Heart right ventricle (tissue), 16 donors: ENCODE results near the gene TDRKH. TPM values are rescaled to one million over a fixed set of nuclear protein-coding genes. Genes with fewer than 3 reads are reported as not detected.
"Not testable (repeated sequence)": the region's sequence is repeated elsewhere in the genome, so short reads cannot be mapped to it uniquely, and the experiment has no call there.

ENCODE experiments used
- ATAC-seq, 8 donors: fragments of 200-7000 bp; cut with Tn5 transposase; one replicate each; pipeline ENCODE4 v1.9.1; 2020; ENCODE audit warnings: mild to moderate bottlenecking in 8 of 8, moderate library complexity in 8 of 8, moderate number of reproducible peaks in 1 of 8
- DNase-seq, 2 donors: peaks; one replicate each; pipeline ENCODE4 v3.0.0-alpha.2; 2020
- H3K27ac ChIP-seq, 10 donors: fragments of 200-600 bp; sonication (generic) in 2 of 10; one replicate each; pipeline versions ENCODE4 v1.5.0 to v1.8.0; 2020 to 2022; ENCODE audit warnings: mild to moderate bottlenecking in 3 of 10
- H3K27me3 ChIP-seq, 7 donors: fragments of 200-600 bp; one replicate each; pipeline ENCODE4 v1.8.0; 2021 to 2022; ENCODE audit warnings: mild to moderate bottlenecking in 2 of 7
- H3K36me3 ChIP-seq, 9 donors: fragments of 200-600 bp; sonication (generic) in 1 of 9; one replicate each; pipeline versions ENCODE4 v1.5.0 to v1.8.0; 2020 to 2022; ENCODE audit warnings: mild to moderate bottlenecking in 2 of 9
- H3K4me1 ChIP-seq, 9 donors: fragments of 200-600 bp; sonication (generic) in 1 of 9; one replicate each; pipeline versions ENCODE4 v1.5.0 to v1.8.0; 2020 to 2022; ENCODE audit warnings: mild to moderate bottlenecking in 4 of 9
- H3K4me3 ChIP-seq, 10 donors: fragments of 200-600 bp; sonication (generic) in 2 of 10; one replicate each; pipeline versions ENCODE4 v1.5.0 to v1.8.0; 2020 to 2022; ENCODE audit warnings: mild to moderate bottlenecking in 7 of 10, moderate library complexity in 2 of 10
- H3K9me3 ChIP-seq, 11 donors: fragments of 200-600 bp in 10 of 11; sonication (generic) in 2 of 11; one replicate each; pipeline versions ENCODE4 v1.5.0 to v1.8.0; 2013 to 2022; ENCODE audit warnings: mild to moderate bottlenecking in 2 of 11, control low read depth in 1 of 11, moderate library complexity in 1 of 11
- WGBS, 2 donors: extraction: QIAGEN DNeasy Blood & Tissue Kit; methylation state at CpG; one replicate each; pipeline ENCODE4 v1.1.7; 2013; ENCODE audit warnings: inconsistent platforms in 1 of 2; 5-methylcytosine and 5-hydroxymethylcytosine counted together
- intact Hi-C, 10 donors: fragments of 100-400 bp; cut with DNase I; formaldehyde crosslinking; loops; one replicate each; pipeline versions ENCODE4 v1.11.1 to v1.14.2; 2022
- polyA plus RNA-seq, 2 donors: library from polyadenylated mRNA; stranded (reverse); fragments of 200-250 nt; gene quantifications; one replicate each; pipeline ENCODE4 v1.2.3, GENCODE V29; 2013
- total RNA-seq, 10 donors: library from RNA; stranded (reverse); fragmentation: NEBNext Ultra II Directional in 3 of 10; extraction: Animal tissue kit (Norgen Biotek cat#: 25700) in 3 of 10; gene quantifications; one replicate each; pipeline versions ENCODE4 v1.2.1 to v1.2.4, GENCODE V29; 2021 to 2023
- TF ChIP-seq, protein P1 (sequence below), 9 donors: fragments of 200-600 bp; sonication (generic) in 2 of 9; IDR thresholded peaks; one replicate each; pipeline versions ENCODE4 v1.5.0 to v1.8.0; 2021 to 2022; ENCODE audit warnings: antibody characterized with exemption in 9 of 9, mild to moderate bottlenecking in 5 of 9, moderate library complexity in 1 of 9
- donor health status: Arrhythmogenic right ventricular cardiomyopathy.
- donor health status: ischemic (EF 13 %, LVEDD 7.1; RV severe dilation, severe dysfunction).
- donor health status: healthy with polysubstance abuse.
- donor health status: DM: no; HTN: yes; CAD: no.
- donor health status: DM: no; HTN: no; CAD: no.
- donor health status: ischemic (EF 25% LVEDD 6.9; RV normal size, moderate dysfunction).
- donor health status: ischemic (EF 25% LVEDD 5.7; RV mildly dilated, moderate dysfunction).
- donor health status: healthy.
- donor health status: DM: yes; HTN: yes; CAD: no.
- donor health status: Ischemic cardiomyopathy.
- donor health status: ischemic (EF 35%, LVEDD 5.7; RV mildly dilated, moderate dysfunction).
- donor health status: nonischemic (EF 11% LVEDD 7.7; RV severe dilation, severe dysfunction).
- donor health status: DM: yes; HTN: yes; CAD: no.
- donor health status: PGD.
- donor health status: ischemic (EF 29% LVEDD 5.4; RV normal size, mild dysfunction).
- donor health status: nonischemic (EF 23%, LVEDD 6.1; RV moderate dilation, normal function).

Gene TDRKH
- total and polyA plus RNA-seq, 12 donors = 3.4 to 7.6 (median 5.0) TPM

DNA sequence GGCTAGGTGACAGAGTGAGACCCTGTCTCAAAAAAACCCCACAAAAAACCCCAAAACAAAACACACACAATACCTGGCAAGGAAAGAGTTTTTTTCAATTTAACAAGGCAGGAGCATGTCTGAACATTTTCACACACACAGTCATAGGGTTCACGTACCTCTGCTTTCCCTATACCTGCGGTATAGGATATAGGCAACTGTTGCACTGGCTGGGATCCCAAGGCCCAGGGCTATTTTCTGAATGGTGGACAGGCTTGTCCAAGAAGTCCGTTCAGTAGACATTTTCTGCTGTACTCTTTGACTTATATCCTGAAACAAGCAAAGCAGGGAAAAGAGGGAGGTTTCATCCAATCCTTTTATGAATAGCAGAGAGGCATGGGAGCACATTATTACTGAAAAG, 7.6 kb downstream of the TDRKH start:
- TF ChIP-seq, protein P1, sequence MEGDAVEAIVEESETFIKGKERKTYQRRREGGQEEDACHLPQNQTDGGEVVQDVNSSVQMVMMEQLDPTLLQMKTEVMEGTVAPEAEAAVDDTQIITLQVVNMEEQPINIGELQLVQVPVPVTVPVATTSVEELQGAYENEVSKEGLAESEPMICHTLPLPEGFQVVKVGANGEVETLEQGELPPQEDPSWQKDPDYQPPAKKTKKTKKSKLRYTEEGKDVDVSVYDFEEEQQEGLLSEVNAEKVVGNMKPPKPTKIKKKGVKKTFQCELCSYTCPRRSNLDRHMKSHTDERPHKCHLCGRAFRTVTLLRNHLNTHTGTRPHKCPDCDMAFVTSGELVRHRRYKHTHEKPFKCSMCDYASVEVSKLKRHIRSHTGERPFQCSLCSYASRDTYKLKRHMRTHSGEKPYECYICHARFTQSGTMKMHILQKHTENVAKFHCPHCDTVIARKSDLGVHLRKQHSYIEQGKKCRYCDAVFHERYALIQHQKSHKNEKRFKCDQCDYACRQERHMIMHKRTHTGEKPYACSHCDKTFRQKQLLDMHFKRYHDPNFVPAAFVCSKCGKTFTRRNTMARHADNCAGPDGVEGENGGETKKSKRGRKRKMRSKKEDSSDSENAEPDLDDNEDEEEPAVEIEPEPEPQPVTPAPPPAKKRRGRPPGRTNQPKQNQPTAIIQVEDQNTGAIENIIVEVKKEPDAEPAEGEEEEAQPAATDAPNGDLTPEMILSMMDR (IDR thresholded peaks at IDR 0.05) = no peak
- DNase-seq (no peak), ATAC-seq (no peak)
- peaks cover 0 to 17% (median 0%) of the 10 kb centered on the region in 9 donors for H3K4me1 ChIP-seq
- H3K27me3 ChIP-seq = no peaks in the 10 kb centered on the region
- H3K9me3 ChIP-seq = no peaks in the 10 kb centered on the region
- no peak overlapping the region for H3K4me3 ChIP-seq
- peaks cover 0 to 49% (median 0%) of the 10 kb centered on the region in 9 donors for H3K36me3 ChIP-seq
- WGBS, 2 donors = 89 to 91% methylated on average over 3 of the region's 3 CpGs
- intact Hi-C loops = no loop called here
- peak overlapping the region in 1 of 10 donors; percentile 58 for H3K27ac ChIP-seq

DNA sequence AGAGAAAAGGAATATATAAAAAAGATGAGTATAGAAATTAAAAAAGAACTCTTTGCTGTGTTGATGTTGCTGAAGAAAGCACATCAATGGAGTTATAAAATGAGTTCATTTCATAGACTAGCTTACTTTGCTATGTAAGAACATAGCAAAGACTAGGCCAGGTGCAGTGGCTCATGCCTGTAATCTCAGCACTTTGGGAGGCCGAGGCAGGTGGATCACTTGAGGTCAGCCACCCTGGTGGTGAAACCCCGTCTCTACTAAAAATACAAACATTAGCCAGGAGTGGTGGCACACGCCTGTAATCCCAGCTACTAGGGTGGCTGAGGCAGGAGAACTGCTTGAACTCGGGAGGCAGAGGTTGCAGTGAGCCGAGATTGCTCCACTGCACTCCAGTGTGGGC, 8.3 kb downstream of the TDRKH start:
- H3K36me3 ChIP-seq = peaks cover 0 to 51% (median 0%) of the 10 kb centered on the region in 9 donors
- ATAC-seq, H3K9me3 ChIP-seq, intact Hi-C loops, H3K4me3 ChIP-seq, DNase-seq, H3K27me3 ChIP-seq: not testable (repeated sequence)
- peaks cover 0 to 17% (median 0%) of the 10 kb centered on the region in 9 donors for H3K4me1 ChIP-seq
- 88 to 92% methylated on average over 5 of the region's 5 CpGs for WGBS, 2 donors
- H3K27ac ChIP-seq = peak overlapping the region in 1 of 10 donors; percentile 58

DNA sequence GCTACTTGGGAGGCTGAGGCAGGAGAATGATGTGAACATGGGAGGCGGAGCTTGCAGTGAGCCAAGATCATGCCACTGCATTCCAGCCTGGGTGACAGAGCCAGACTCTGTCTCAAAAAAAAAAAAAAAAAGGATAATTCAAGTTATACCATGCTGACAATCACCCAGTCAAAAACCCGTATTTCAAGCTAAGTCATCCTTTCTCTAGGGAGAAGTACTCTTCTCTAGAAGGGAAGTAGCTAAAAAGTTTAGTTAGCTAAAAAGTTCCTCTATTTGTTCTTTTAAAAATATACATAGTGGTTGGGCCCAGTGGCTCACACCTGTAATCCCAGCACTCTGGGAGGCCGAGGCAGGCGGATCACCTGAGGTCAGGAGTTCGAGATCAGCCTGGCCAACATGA, 9.6 kb downstream of the TDRKH start:
- 93 to 98% methylated on average over 5 of the region's 5 CpGs for WGBS, 2 donors
- H3K4me3 ChIP-seq, DNase-seq, H3K27me3 ChIP-seq, H3K9me3 ChIP-seq, intact Hi-C loops, ATAC-seq: not testable (repeated sequence)
- Histone ChIP-seq H3K27ac (peak overlapping the region in 1 of 10 donors; percentile 40), H3K36me3 (peaks cover 0 to 64% (median under 1%) of the 10 kb centered on the region in 9 donors), H3K4me1 (peaks cover 0 to 17% (median 0%) of the 10 kb centered on the region in 9 donors)

DNA sequence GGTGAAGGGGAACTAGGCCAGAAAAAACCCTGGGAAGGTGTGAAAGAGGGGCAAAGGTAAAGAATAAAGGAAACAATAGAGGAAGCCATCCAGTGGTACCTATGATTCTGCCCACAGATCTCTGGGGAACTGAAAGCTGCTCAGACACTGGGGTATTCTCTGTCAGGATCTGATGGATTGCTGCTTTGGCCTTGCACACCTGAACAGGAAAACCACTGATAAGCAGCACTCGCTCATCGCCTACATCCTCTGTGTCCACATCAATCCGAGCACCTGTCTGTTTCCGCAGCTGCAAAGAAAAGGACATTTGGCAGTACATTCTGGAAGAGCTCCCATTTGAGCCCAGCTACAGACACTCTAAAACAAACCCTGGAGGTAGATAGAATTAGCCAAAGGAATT, 10.4 kb downstream of the TDRKH start:
- peaks cover 0 to 73% (median 6%) of the 10 kb centered on the region in 9 donors for H3K36me3 ChIP-seq
- TF ChIP-seq, protein P1 (IDR thresholded peaks at IDR 0.05) = no peak
- intact Hi-C loops = no loop called here
- H3K4me1 ChIP-seq = peaks cover 0 to 17% (median 0%) of the 10 kb centered on the region in 9 donors
- WGBS, 2 donors = 89 to 93% methylated on average over 4 of the region's 4 CpGs
- no peaks in the 10 kb centered on the region for H3K27me3 ChIP-seq
- no peak for ATAC-seq
- H3K9me3 ChIP-seq = no peaks in the 10 kb centered on the region
- no peak overlapping the region for H3K27ac ChIP-seq
- H3K4me3 ChIP-seq = no peak overlapping the region
- no peak for DNase-seq

DNA sequence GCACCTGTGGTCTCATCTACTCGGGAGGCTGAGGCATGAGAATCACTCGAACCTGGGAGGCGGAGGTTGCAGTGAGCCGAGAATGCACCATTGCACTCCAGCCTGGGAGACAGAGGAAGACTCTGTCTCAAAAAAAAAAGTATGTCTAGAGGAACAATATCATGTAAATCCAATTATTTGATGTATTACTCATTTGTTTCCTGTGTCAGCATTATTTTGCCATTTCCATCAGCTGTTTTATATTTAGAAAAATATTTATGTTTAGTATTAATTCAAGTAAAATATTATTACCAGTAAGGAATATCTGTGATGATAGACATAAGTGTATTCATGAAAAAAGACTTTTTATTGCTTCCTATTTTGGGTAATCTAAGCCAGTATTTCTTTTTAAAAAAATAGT, 13.0 kb downstream of the TDRKH start:
- TF ChIP-seq, protein P1 (IDR thresholded peaks at IDR 0.05) = no peak
- Histone ChIP-seq H3K9me3 (no peaks in the 10 kb centered on the region), H3K36me3 (peaks cover 0 to 86% (median 10%) of the 10 kb centered on the region in 9 donors), H3K27ac (no peak overlapping the region), H3K4me3 (no peak overlapping the region), H3K27me3 (no peaks in the 10 kb centered on the region), H3K4me1 (peaks cover 0 to under 1% (median 0%) of the 10 kb centered on the region in 9 donors)
- DNase-seq (no peak), ATAC-seq (no peak)
- WGBS, 2 donors = 96% methylated on average over 4 of the region's 4 CpGs
- intact Hi-C loops = no loop called here
